HG03045 (cell line): ENCODE results near the gene SRGAP2.
"Not testable (repeated sequence)": the region's sequence is repeated elsewhere in the genome, so short reads cannot be mapped to it uniquely, and the experiment has no call there.

Experiments
- ATAC-seq: cut with Tn5 transposase; IDR thresholded peaks from one replicate; pipeline ENCODE4 v1.9.1; 2021; ENCODE audit warnings: mild to moderate bottlenecking, moderate library complexity; ENCODE audit not compliant: unreplicated experiment

Gene SRGAP2

DNA sequence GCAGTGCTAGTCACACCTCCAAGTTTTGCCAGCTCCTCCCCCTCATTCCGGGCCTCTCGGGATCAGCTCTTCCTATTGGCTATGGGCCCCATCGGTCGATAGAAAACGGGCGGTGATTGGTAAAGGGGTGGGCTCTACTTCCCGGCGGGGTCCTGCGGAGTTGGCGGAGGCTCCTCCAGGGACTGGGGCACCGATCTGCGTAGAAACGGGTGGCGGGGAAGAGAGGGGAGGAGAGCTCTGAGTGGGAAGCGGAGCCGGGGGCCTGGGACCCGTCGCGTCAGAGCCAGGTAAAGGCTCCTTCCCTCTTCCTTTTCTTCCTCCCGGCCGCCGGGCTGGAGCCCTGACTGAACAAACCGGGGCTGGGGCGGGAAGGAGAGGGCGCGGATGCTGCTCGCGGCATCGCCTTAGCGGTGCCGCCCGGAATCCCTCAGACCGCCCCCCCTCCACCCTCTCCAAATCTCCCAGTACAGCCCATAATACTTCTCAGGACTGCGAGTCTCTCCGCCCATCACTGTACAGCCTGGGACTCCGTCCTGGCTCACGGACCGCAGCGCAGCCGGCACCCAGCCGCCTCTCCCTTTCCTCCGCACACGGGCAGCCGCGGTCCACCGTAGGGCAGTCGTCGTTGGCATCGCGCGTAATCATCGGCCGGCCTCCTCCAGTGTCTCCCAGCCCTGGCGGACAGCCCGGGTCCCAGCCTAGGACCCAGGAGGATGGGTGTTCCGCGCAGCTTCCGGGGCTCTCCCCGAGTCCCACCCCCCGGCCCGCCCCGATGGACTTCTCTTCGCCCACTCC, at the start of gene SRGAP2:
TSS of gene SRGAP2 (plus strand) at position 178 of the 795 bp plus-strand sequence. CDS start 2,430 bp downstream, outside the sequence.
- ATAC-seq = peak; percentile 7

GRCh38 chr1:206167350-206168029, 35.9 kb upstream of the SRGAP2 start:
- not testable (repeated sequence) for ATAC-seq

- not testable (repeated sequence) for ATAC-seq
These were observed 33.5 kb upstream of the SRGAP2 start for GRCh38 chr1:206169794-206170193.

DNA sequence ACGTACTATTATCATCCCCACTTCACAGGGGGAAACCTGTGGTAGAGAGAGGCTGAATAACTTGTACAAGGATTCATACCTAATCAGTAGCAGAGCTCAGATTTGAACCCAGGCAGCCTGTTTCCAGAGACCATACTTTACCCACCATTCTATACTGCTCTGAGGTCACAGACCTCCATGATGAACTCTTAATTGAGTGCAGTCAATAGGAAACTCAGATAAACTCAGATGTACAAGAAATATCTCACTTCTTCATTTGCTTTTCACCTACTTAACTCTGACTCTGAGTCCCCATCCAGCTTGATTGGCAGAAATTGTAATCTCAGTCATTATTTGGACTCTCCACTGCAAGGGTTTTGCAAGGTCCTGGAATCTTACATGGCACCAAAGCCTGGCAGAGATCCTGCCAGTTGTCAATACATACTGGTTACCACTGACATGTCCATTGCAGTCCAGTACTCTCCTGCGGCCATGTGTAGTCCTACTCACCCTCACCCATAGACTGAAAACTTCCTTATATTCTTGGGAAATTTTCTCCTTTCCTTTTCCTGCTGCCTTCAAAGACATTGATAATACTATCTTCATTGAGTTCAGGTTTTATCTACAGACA, 30.1 kb upstream of the SRGAP2 start:
- ATAC-seq = not testable (repeated sequence)

GRCh38 chr1:206174182-206174868, 29.0 kb upstream of the SRGAP2 start:
- not testable (repeated sequence) for ATAC-seq

GRCh38 chr1:206175459-206176113, 27.8 kb upstream of the SRGAP2 start:
- not testable (repeated sequence) for ATAC-seq

- not testable (repeated sequence) for ATAC-seq
These were observed 27.2 kb upstream of the SRGAP2 start for GRCh38 chr1:206176114-206176502.

- not testable (repeated sequence) for ATAC-seq
These were observed 25.0 kb upstream of the SRGAP2 start for GRCh38 chr1:206178061-206178989.

- not testable (repeated sequence) for ATAC-seq
These were observed 23.7 kb upstream of the SRGAP2 start for GRCh38 chr1:206179666-206180065.

DNA sequence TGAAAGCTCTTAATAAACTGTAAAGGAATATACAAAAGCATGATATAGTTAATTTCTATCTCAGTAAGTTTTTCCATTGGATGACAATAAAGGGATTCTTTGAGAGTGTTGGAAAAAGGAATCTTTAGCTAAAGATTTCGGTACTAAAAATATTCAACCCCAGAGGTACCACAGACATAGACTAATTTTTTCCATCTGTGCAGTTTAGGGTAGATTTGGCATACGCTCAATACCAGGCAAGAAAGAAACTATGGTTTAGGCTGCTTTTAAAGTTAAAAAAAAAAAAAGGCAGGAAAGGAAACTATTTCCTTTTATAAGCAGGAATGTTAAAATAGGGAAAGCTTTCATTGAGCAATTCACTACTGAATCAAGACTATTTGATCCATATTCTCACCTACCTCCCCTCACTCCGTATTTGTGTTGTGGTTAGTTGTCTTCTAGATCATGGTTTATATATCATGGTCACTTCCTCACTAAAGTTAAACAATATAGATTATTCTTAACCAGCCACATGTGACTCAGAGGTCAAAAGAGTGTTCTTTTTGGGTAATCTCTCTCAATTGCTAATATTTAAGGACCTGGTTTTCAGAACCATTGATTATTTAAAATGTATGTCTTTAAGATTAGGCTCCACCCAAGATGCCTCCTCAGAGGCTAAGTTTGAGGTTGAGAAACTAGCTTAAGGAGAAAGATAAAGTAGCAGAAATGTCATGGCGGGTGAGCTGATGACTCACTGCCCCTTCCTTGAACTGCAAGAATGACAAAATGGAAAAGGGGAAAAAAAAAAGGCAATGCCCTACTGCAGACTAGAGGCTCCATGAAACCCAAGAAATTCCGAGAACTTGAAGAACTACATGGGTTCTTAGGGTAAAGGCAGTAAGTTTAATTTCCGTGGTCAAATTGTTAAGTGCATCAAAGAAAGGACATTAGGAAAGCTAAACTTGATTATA, 20.7 kb upstream of the SRGAP2 start:
- ATAC-seq = not testable (repeated sequence)

GRCh38 chr1:206183788-206184187, 19.6 kb upstream of the SRGAP2 start:
- ATAC-seq = not testable (repeated sequence)

- not testable (repeated sequence) for ATAC-seq
These were observed 17.6 kb upstream of the SRGAP2 start for GRCh38 chr1:206185778-206186177.

DNA sequence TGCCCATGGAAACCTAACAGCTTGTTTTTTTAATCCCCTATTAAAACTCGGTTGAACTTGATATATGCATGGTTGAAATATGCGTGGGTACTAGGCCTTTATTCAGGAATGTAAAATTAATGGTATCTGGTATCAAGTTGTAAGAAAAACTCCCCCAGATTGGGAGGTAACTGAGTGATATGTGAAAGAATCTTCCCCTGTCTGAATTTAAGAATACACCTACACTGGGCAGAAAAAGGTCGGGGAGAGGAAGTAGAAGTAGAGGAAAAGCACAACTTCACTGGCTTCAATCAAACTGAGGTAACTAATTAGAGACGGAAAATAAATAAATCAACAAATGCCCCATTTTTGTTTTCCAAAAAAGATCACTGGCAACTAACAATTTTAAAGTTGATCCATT, 16.5 kb upstream of the SRGAP2 start:
- ATAC-seq = not testable (repeated sequence)

DNA sequence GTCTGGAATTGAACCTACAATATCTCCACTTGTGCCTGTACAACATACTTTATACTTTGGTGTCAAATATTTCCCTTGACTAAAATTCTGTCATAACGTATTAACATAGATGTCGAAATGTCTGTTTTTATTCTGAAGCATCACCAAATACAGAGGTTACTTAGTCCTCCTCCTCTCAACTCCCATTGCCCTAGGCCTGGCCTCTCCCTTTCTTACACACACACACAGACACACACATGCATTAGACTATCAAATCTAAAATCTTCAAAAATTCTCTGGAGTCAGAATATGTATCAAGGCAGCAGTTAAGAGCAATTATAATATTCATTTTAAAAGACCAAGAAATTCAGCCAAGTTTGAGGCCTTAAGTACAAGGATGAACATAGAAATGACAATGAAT, 8.2 kb upstream of the SRGAP2 start:
- ATAC-seq = not testable (repeated sequence)

- ATAC-seq = not testable (repeated sequence)
These were observed 6.5 kb upstream of the SRGAP2 start for GRCh38 chr1:206196748-206197424.

DNA sequence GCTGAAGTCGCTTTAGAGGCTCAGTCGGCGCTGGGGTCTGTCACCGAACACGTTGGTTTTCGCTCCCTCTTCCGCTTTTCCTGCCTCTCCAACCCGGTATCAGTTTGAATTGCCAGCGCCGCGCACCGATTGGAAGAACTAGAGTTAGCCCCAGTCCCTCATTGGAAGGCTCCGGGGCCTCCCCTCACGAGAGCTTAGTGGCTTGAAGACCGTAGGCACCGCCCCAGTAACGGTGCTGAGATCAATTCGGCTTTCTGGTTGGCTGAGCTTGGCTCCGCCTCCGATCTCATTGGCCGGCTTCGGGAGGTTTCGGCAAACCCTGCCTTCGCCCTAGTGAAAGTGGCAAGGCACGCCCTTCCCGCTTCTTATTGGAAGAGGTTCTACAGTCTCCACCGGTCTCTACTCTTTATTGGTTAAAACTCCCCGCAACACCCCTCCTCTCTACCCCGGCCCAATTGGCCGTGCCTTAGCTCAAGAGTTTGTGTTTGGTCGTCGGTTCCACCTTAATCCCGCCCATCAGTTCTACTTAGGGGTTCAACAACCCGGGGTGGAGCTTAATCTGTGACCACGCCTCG, 465 bp upstream of the SRGAP2 start, which contains the start of gene FAM72A:
TSS of gene FAM72A (minus strand) at position 51 of the 575 bp plus-strand sequence. CDS start 814 bp downstream, outside the sequence.
- ATAC-seq = peak; percentile 87

DNA sequence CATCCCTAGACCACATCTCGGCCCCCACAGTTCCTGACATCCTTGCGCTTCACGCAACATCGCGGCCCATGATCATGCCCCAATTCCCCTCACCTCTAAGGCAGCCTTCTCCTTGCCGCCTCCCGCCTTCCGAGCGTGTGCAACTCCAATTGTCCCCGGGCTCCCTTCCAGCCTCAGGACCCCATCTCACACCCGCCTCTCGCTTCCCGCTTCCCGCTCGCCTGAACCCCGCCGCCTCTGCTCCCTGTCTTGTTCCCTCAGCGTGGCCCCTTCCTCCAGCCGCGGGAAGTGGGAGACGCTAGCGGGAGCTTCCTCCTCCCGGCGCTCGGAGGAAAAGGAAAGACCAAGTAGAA, 794 bp downstream of the SRGAP2 start:
- ATAC-seq = not testable (repeated sequence)
